ENCODE measurements around the gene MUC12. TPM values are rescaled to one million over a fixed set of nuclear protein-coding genes. Genes with fewer than 3 reads are reported as not detected.
A peak's percentile ranks its signal among the peaks of the same experiment; 100 is the strongest.
"Not testable (repeated sequence)": the region's sequence is repeated elsewhere in the genome, so short reads cannot be mapped to it uniquely, and the experiment has no call there.

Gene MUC12
- total RNA-seq, 1 donor from 2014 or later: 2.8 TPM

- Histone ChIP-seq H2AFZ (ENCODE audit: low read depth, low read length) (no peak overlapping the region), H3K4me3 (ENCODE audit: insufficient read depth, low read depth, low read length) (no peak overlapping the region), H3K9me3 (ENCODE audit: insufficient read depth, low read depth, low read length) (no peaks in the 10 kb centered on the region), H4K20me1 (ENCODE audit: insufficient read depth, low read length) (no peaks in the 10 kb centered on the region), H3K27me3 (ENCODE audit: insufficient read depth, low read length) (peaks cover 25% of the 10 kb centered on the region), H3K4me1 (ENCODE audit: insufficient read depth, low read length) (no peaks in the 10 kb centered on the region), H3K27ac (ENCODE audit: low read depth, low read length) (no peak overlapping the region), H3K9ac (ENCODE audit: low read length) (no peak overlapping the region), H3K79me2 (ENCODE audit: insufficient read depth, low read length) (no peaks in the 10 kb centered on the region), H3K36me3 (ENCODE audit: insufficient read depth, low read length) (no peaks in the 10 kb centered on the region), H3K4me2 (ENCODE audit: low read length) (no peak overlapping the region)
- Mint-ChIP-seq H3K4me1 (ENCODE audit: low read depth, unreplicated experiment) (no peaks in the 10 kb centered on the region), H3K36me3 (ENCODE audit: low read depth, unreplicated experiment) (peaks cover 1% of the 10 kb centered on the region), H3K27ac (ENCODE audit: unreplicated experiment) (no peak overlapping the region), H3K27me3 (ENCODE audit: low read depth, unreplicated experiment) (peaks cover 53% of the 10 kb centered on the region), H3K9me3 (ENCODE audit: unreplicated experiment) (no peaks in the 10 kb centered on the region), H3K4me3 (ENCODE audit: unreplicated experiment) (no peak overlapping the region)
- DNase-seq (ENCODE audit: low read depth) (no peak), FAIRE-seq (no peak)
- TF ChIP-seq CTCF (IDR thresholded peaks at IDR 0.05; ENCODE audit: insufficient read depth, low read depth, low read length) (no peak), EZH2 (IDR thresholded peaks at IDR 0.05; ENCODE audit: insufficient read depth, low read length) (no peak)
These were observed 90.2 kb downstream of the MUC12 start for GRCh38 chr7:101059620-101059942.

GRCh38 chr7:101060992-101061391 lies 91.6 kb downstream of the MUC12 start:
- H3K4me3 ChIP-seq (ENCODE audit: insufficient read depth, low read depth, low read length): no peak overlapping the region
- H3K4me2 ChIP-seq (ENCODE audit: low read length): no peak overlapping the region
- no peak for DNase-seq (ENCODE audit: low read depth)
- H3K79me2 ChIP-seq (ENCODE audit: insufficient read depth, low read length): no peaks in the 10 kb centered on the region
- Mint-ChIP-seq H3K27ac (ENCODE audit: unreplicated experiment) (no peak overlapping the region), H3K36me3 (ENCODE audit: low read depth, unreplicated experiment) (peaks cover 2% of the 10 kb centered on the region), H3K4me1 (ENCODE audit: low read depth, unreplicated experiment) (no peaks in the 10 kb centered on the region), H3K4me3 (ENCODE audit: unreplicated experiment) (no peak overlapping the region), H3K27me3 (ENCODE audit: low read depth, unreplicated experiment) (peaks cover 41% of the 10 kb centered on the region), H3K9me3 (ENCODE audit: unreplicated experiment) (no peaks in the 10 kb centered on the region)
- no peak overlapping the region for H3K9ac ChIP-seq (ENCODE audit: low read length)
- TF ChIP-seq EZH2 (IDR thresholded peaks at IDR 0.05; ENCODE audit: insufficient read depth, low read length) (no peak), CTCF (IDR thresholded peaks at IDR 0.05; ENCODE audit: insufficient read depth, low read depth, low read length) (no peak)
- no peaks in the 10 kb centered on the region for H4K20me1 ChIP-seq (ENCODE audit: insufficient read depth, low read length)
- H3K9me3 ChIP-seq (ENCODE audit: insufficient read depth, low read depth, low read length): no peaks in the 10 kb centered on the region
- no peak overlapping the region for H3K27ac ChIP-seq (ENCODE audit: low read depth, low read length)
- H3K4me1 ChIP-seq (ENCODE audit: insufficient read depth, low read length): peaks cover 2% of the 10 kb centered on the region
- no peaks in the 10 kb centered on the region for H3K36me3 ChIP-seq (ENCODE audit: insufficient read depth, low read length)
- peaks cover 23% of the 10 kb centered on the region for H3K27me3 ChIP-seq (ENCODE audit: insufficient read depth, low read length)
- FAIRE-seq: no peak
- H2AFZ ChIP-seq (ENCODE audit: low read depth, low read length): no peak overlapping the region

GRCh38 chr7:101064176-101064550 lies 94.8 kb downstream of the MUC12 start:
- H3K27ac ChIP-seq (ENCODE audit: low read depth, low read length); H3K9me3 ChIP-seq (ENCODE audit: insufficient read depth, low read depth, low read length); H3K9ac ChIP-seq (ENCODE audit: low read length); H3K36me3 Mint-ChIP-seq (ENCODE audit: low read depth, unreplicated experiment); H4K20me1 ChIP-seq (ENCODE audit: insufficient read depth, low read length); FAIRE-seq; H3K27me3 ChIP-seq (ENCODE audit: insufficient read depth, low read length); H3K36me3 ChIP-seq (ENCODE audit: insufficient read depth, low read length); H3K79me2 ChIP-seq (ENCODE audit: insufficient read depth, low read length); H2AFZ ChIP-seq (ENCODE audit: low read depth, low read length); H3K4me2 ChIP-seq (ENCODE audit: low read length); DNase-seq (ENCODE audit: low read depth); H3K4me3 ChIP-seq (ENCODE audit: insufficient read depth, low read depth, low read length); H3K4me1 Mint-ChIP-seq (ENCODE audit: low read depth, unreplicated experiment); H3K9me3 Mint-ChIP-seq (ENCODE audit: unreplicated experiment); H3K4me1 ChIP-seq (ENCODE audit: insufficient read depth, low read length): not testable (repeated sequence)
- Mint-ChIP-seq H3K4me3 (ENCODE audit: unreplicated experiment) (peak overlapping the region; percentile 60), H3K27me3 (ENCODE audit: low read depth, unreplicated experiment) (peaks cover 31% of the 10 kb centered on the region), H3K27ac (ENCODE audit: unreplicated experiment) (peak overlapping the region; percentile 77)

GRCh38 chr7:101065162-101065561 lies 95.8 kb downstream of the MUC12 start:
- not testable (repeated sequence) for DNase-seq (ENCODE audit: low read depth); H3K79me2 ChIP-seq (ENCODE audit: insufficient read depth, low read length); H2AFZ ChIP-seq (ENCODE audit: low read depth, low read length); H3K27me3 ChIP-seq (ENCODE audit: insufficient read depth, low read length); H3K4me2 ChIP-seq (ENCODE audit: low read length); H3K9ac ChIP-seq (ENCODE audit: low read length); H3K27ac ChIP-seq (ENCODE audit: low read depth, low read length); H3K36me3 ChIP-seq (ENCODE audit: insufficient read depth, low read length); H3K9me3 Mint-ChIP-seq (ENCODE audit: unreplicated experiment); H3K36me3 Mint-ChIP-seq (ENCODE audit: low read depth, unreplicated experiment); H3K4me3 Mint-ChIP-seq (ENCODE audit: unreplicated experiment); H4K20me1 ChIP-seq (ENCODE audit: insufficient read depth, low read length); H3K9me3 ChIP-seq (ENCODE audit: insufficient read depth, low read depth, low read length); H3K4me1 ChIP-seq (ENCODE audit: insufficient read depth, low read length); H3K4me1 Mint-ChIP-seq (ENCODE audit: low read depth, unreplicated experiment); H3K27ac Mint-ChIP-seq (ENCODE audit: unreplicated experiment); FAIRE-seq; H3K4me3 ChIP-seq (ENCODE audit: insufficient read depth, low read depth, low read length)
- H3K27me3 Mint-ChIP-seq (ENCODE audit: low read depth, unreplicated experiment): peaks cover 31% of the 10 kb centered on the region

Data from astrocyte (in vitro differentiated cells and primary cell).